OCI-LY1 (cell line): Measurements from ENCODE around the gene TSEN2.

ENCODE experiments used
- CTCF ChIP-seq: fragments of 200-600 bp; sonication (generic), shearing (Covaris generic); IDR thresholded peaks from 2 replicates; pipeline ENCODE4 v1.5.1; 2017; ENCODE audit warnings: mild to moderate bottlenecking, antibody characterized with exemption, low read length, moderate library complexity, mixed read lengths
- EZH2 ChIP-seq: fragments of 200-600 bp; sonication (generic), shearing (Covaris generic); IDR thresholded peaks from 2 replicates; pipeline ENCODE4 v1.8.0; 2017; ENCODE audit warnings: borderline replicate concordance, mixed run types, mild to moderate bottlenecking, antibody characterized with exemption, low read length, moderate library complexity, mixed read lengths

GRCh38 chr3:12512534-12513118 is 28.3 kb downstream of the TSEN2 start:
- TF ChIP-seq CTCF: no peak
- no peak for TF ChIP-seq EZH2
